Peyer's patch (tissue), 4 donors: ENCODE measurements around the gene OMG. TPM values are rescaled to one million over a fixed set of nuclear protein-coding genes. Genes with fewer than 3 reads are reported as not detected.

Source experiments
- DNase-seq, 3 donors: peaks; one replicate each; pipeline ENCODE4 v3.0.0-alpha.2; 2017 to 2019
- H3K27ac ChIP-seq, 4 donors: fragments of 200-600 bp; sonication (generic); one replicate each; pipeline ENCODE4 v1.5.1; 2016 to 2019
- H3K27me3 ChIP-seq, 2 donors: fragments of 200-600 bp; sonication (generic); one replicate each; pipeline ENCODE4 v1.5.1; 2019
- H3K36me3 ChIP-seq, 3 donors: fragments of 200-600 bp; sonication (generic); one replicate each; pipeline ENCODE4 v1.5.1; 2016 to 2019
- H3K4me1 ChIP-seq, 4 donors: fragments of 200-600 bp; sonication (generic); one replicate each; pipeline ENCODE4 v1.5.1; 2016 to 2019
- H3K4me3 ChIP-seq, 4 donors: fragments of 200-600 bp; sonication (generic); 1 replicate in 3 of 4; 2 replicates in 1 of 4; pipeline ENCODE4 v1.5.1; 2016 to 2019; ENCODE audit warnings: mild to moderate bottlenecking in 1 of 4
- H3K9me3 ChIP-seq, 4 donors: fragments of 200-600 bp; sonication (generic); one replicate each; pipeline ENCODE4 v1.5.1; 2016 to 2019; ENCODE audit warnings: mild to moderate bottlenecking in 1 of 4
- POLR2A ChIP-seq, 2 donors: fragments of 450-650 bp; IDR thresholded peaks; one replicate each; pipeline ENCODE4 v1.5.1; 2017; ENCODE audit warnings: antibody characterized with exemption in 2 of 2, mild to moderate bottlenecking in 2 of 2, moderate library complexity in 2 of 2
- total RNA-seq, 4 donors: library from RNA; depleted of rRNA; stranded (reverse); fragments of >200 nt; gene quantifications; one replicate each; pipeline ENCODE4 v1.1.0, GENCODE V29; 2016
- TF ChIP-seq, protein P1 (sequence below), 6 experiments: fragments of 450-650 bp in 4 of 6; fragments of 200-600 bp in 2 of 6; sonication (generic) in 1 of 6; IDR thresholded peaks; one replicate each; pipeline ENCODE4 v1.5.1; 2017 to 2019; ENCODE audit warnings: antibody characterized with exemption in 6 of 6, mild to moderate bottlenecking in 3 of 6, moderate library complexity in 1 of 6

OMG gene
- total RNA-seq, 4 donors from 2014 or later = not detected

- Histone ChIP-seq H3K27ac (no peak overlapping the region), H3K4me1 (no peaks in the 10 kb centered on the region), H3K36me3 (peaks cover 0 to 24% (median 4%) of the 10 kb centered on the region in 3 donors), H3K4me3 (no peak overlapping the region), H3K9me3 (no peaks in the 10 kb centered on the region), H3K27me3 (no peaks in the 10 kb centered on the region)
- no peak for TF ChIP-seq POLR2A (IDR thresholded peaks at IDR 0.05)
- TF ChIP-seq, protein P1, sequence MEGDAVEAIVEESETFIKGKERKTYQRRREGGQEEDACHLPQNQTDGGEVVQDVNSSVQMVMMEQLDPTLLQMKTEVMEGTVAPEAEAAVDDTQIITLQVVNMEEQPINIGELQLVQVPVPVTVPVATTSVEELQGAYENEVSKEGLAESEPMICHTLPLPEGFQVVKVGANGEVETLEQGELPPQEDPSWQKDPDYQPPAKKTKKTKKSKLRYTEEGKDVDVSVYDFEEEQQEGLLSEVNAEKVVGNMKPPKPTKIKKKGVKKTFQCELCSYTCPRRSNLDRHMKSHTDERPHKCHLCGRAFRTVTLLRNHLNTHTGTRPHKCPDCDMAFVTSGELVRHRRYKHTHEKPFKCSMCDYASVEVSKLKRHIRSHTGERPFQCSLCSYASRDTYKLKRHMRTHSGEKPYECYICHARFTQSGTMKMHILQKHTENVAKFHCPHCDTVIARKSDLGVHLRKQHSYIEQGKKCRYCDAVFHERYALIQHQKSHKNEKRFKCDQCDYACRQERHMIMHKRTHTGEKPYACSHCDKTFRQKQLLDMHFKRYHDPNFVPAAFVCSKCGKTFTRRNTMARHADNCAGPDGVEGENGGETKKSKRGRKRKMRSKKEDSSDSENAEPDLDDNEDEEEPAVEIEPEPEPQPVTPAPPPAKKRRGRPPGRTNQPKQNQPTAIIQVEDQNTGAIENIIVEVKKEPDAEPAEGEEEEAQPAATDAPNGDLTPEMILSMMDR (IDR thresholded peaks at IDR 0.05) = no peak
- no peak for DNase-seq
Observed at GRCh38 chr17:31327534-31328159, 30.6 kb upstream of the OMG start.

DNA sequence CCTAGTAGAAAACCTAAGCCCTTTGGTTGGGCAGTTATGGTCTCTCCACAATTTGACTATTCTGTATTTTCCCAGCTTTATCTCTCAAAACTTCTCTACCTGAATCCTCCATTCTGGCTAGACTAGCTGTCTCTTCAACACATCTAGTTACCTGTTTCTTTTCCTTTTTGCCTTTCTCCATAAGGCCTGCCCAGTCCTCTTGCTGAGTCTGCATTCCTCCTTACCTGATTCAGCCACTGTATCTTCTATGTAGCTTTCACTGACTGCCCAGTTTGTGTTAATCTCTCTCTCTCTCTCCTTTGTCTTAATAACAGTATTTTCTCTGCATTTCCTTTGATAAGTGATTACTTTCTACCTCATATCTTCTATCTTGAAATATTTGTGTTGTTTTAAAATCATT lies 26.5 kb upstream of the OMG start:
- H3K9me3 ChIP-seq = no peaks in the 10 kb centered on the region
- H3K4me1 ChIP-seq = no peaks in the 10 kb centered on the region
- DNase-seq = no peak
- H3K36me3 ChIP-seq = peaks cover 0 to 24% (median 4%) of the 10 kb centered on the region in 3 donors
- H3K4me3 ChIP-seq = no peak overlapping the region
- TF ChIP-seq, protein P1 (IDR thresholded peaks at IDR 0.05) = no peak
- no peak for TF ChIP-seq POLR2A (IDR thresholded peaks at IDR 0.05)
- H3K27ac ChIP-seq = no peak overlapping the region
- H3K27me3 ChIP-seq = no peaks in the 10 kb centered on the region

DNA sequence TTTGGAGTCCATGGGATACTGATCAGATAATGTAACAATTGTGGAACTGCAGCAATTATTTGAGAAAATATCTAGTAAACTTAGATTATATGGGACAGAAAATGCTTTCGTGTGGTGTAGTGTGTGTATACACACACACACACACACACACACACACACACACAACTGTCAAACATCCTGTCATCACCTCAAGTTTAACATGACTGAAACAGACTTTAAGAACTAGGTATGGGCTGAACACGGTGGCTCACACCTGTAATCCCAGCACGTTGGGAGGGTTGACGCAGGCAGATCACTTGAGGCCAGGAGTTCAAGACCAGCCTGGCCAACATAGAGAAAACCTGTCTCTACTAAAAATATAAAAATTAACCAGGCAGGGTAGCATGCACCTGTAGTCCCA lies 24.9 kb upstream of the OMG start:
- H3K4me1 ChIP-seq = peaks cover 0 to 5% (median 0%) of the 10 kb centered on the region in 4 donors
- H3K4me3 ChIP-seq = no peak overlapping the region
- no peaks in the 10 kb centered on the region for H3K9me3 ChIP-seq
- no peak for DNase-seq
- no peaks in the 10 kb centered on the region for H3K27me3 ChIP-seq
- peak overlapping the region; percentile 51 to 80 (median 76) for H3K27ac ChIP-seq
- TF ChIP-seq POLR2A (IDR thresholded peaks at IDR 0.05) = no peak
- TF ChIP-seq, protein P1 (IDR thresholded peaks at IDR 0.05) = no peak
- H3K36me3 ChIP-seq = peaks cover 0 to 13% (median 0%) of the 10 kb centered on the region in 3 donors

DNA sequence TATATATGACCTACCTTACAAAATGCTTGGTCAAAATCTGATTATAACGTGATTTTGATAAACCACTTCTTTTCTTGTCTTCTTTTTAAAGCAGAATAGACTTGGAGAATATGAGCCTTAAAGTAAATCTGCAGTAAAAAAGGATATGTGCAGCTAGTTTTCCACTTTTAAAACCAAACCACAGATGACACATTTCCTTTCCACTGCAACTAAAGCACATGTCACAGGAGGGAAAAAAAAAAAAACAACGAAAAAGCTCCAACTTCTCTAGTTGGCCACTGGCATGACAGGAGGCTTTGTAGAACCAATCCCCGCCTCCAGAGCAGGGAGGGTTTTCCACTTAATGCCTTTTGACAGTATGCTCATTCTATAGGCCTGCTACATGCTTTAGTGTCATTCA lies 24.4 kb upstream of the OMG start, which contains the start of gene EVI2A:
EVI2A (minus strand) TSS at position 142 of the 400 bp plus-strand sequence. CDS start 2,609 bp downstream, outside the sequence.
- Histone ChIP-seq H3K4me3 (peak within 1 kb of the TSS; percentile 31 to 36 (median 34)), H3K27ac (peak within 1 kb of the TSS; percentile 57 to 80 (median 76)), H3K36me3 (peaks cover 0 to 9% (median 0%) of the 10 kb centered on the region in 3 donors), H3K4me1 (peaks cover 0 to 5% (median 0%) of the 10 kb centered on the region in 4 donors), H3K9me3 (no peaks in the 10 kb centered on the region), H3K27me3 (no peaks in the 10 kb centered on the region)
- DNase-seq = peak in 2 of 3 donors; percentile 66 to 75
- TF ChIP-seq, protein P1 (IDR thresholded peaks at IDR 0.05) = no peak
- TF ChIP-seq POLR2A (IDR thresholded peaks at IDR 0.05) = peak in 1 of 2 donors; percentile 34

DNA sequence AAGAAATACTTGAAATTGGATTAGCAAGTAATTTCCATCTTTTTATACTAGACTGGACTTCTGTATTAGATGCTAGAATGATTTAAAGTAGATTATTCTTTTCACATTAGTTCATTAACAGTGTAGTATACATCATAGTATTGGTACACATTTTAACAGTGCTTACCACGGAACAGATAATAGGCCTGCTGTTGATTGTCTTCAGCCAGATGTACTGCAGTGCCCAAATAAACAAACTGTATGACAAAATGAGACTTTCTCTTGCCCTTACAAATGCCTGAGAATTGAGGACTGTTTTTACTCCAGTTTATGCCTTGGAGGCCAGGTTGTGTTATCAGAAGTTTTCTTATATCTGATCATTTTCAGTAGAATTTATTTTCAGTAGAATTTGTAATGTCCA lies 23.8 kb upstream of the OMG start:
- H3K36me3 ChIP-seq = peaks cover 0 to 2% (median 0%) of the 10 kb centered on the region in 3 donors
- no peaks in the 10 kb centered on the region for H3K9me3 ChIP-seq
- TF ChIP-seq, protein P1 (IDR thresholded peaks at IDR 0.05) = no peak
- no peak for TF ChIP-seq POLR2A (IDR thresholded peaks at IDR 0.05)
- H3K27me3 ChIP-seq = no peaks in the 10 kb centered on the region
- H3K4me3 ChIP-seq = peak overlapping the region; percentile 31 to 36 (median 34)
- peaks cover 0 to 5% (median 0%) of the 10 kb centered on the region in 4 donors for H3K4me1 ChIP-seq
- peak overlapping the region; percentile 57 to 80 (median 76) for H3K27ac ChIP-seq
- no peak for DNase-seq
